ENCODE measurements around the gene CSGALNACT2.

Gene CSGALNACT2

DNA sequence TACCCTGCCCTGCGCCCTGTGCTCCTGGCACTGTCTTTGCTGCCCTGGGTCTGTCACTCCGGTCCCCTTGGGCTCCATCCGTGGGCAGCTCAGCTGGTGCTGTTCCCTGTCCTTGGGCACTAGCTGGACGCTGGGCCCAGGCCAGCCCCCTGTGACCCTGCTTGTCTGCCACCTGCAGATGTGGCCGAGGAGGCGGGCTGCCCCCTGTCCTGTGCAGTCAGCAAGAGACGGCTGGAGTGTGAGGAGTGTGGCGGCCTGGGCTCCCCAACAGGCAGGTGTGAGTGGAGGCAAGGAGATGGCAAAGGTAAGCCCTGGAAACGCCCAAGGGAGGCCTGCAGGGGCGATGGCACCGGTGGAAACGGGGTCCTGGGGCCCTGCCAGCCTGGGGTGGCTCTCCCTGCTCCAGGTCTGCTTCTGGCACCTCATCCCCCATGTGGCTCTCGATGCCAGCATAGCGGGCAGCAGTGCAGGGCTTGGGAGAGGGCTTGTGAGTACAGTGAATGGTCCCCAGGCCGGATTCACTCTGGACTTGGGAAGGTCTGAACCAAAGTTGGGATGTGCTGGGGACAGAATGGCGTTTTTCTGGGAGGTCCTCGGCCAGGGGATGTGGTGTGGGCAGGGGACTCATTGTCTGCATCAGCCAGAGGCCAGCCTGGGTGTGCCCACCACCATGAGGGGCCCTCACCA is 26.2 kb upstream of the CSGALNACT2 start:
- no peak for TF ChIP-seq Cebpa-rat (IDR thresholded peaks at IDR 0.05)
- H3K27me3 ChIP-seq, result no peaks in the 10 kb centered on the region
- no peaks in the 10 kb centered on the region for H3K36me3 ChIP-seq
- H4K20me1 ChIP-seq, result no peaks in the 10 kb centered on the region
- H3K4me1 ChIP-seq, result peaks cover 55% of the 10 kb centered on the region
- no peak overlapping the region for H3K27ac ChIP-seq
- no peaks in the 10 kb centered on the region for H3K9me3 ChIP-seq
- H3K9ac ChIP-seq, result no peak overlapping the region
- peak overlapping the region; percentile 3; the same call in 1 of the 2 replicates for H3K4me2 ChIP-seq
- no peak overlapping the region for H3K4me3 ChIP-seq

DNA sequence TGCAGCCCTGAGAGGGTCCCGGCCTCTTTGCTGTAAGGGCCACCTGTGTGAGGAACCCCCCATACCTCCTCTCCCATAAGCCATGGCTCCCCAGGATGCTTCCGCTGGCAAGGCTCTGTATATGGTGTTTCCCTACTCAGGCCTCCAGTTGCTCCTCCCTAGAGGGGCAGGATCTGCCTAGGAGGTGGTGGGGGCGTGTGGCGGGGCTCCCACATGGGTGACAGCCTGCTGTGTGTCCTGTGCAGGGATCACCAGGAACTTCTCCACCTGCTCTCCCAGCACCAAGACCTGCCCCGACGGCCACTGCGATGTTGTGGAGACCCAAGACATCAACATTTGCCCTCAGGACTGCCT is 25.7 kb upstream of the CSGALNACT2 start:
- no peak overlapping the region for H3K4me2 ChIP-seq
- H3K9ac ChIP-seq, result no peak overlapping the region
- TF ChIP-seq Cebpa-rat (IDR thresholded peaks at IDR 0.05), result no peak
- no peaks in the 10 kb centered on the region for H4K20me1 ChIP-seq
- no peaks in the 10 kb centered on the region for H3K27me3 ChIP-seq
- no peaks in the 10 kb centered on the region for H3K36me3 ChIP-seq
- H3K4me1 ChIP-seq, result peaks cover 60% of the 10 kb centered on the region
- H3K9me3 ChIP-seq, result no peaks in the 10 kb centered on the region
- H3K27ac ChIP-seq, result no peak overlapping the region
- H3K4me3 ChIP-seq, result no peak overlapping the region

DNA sequence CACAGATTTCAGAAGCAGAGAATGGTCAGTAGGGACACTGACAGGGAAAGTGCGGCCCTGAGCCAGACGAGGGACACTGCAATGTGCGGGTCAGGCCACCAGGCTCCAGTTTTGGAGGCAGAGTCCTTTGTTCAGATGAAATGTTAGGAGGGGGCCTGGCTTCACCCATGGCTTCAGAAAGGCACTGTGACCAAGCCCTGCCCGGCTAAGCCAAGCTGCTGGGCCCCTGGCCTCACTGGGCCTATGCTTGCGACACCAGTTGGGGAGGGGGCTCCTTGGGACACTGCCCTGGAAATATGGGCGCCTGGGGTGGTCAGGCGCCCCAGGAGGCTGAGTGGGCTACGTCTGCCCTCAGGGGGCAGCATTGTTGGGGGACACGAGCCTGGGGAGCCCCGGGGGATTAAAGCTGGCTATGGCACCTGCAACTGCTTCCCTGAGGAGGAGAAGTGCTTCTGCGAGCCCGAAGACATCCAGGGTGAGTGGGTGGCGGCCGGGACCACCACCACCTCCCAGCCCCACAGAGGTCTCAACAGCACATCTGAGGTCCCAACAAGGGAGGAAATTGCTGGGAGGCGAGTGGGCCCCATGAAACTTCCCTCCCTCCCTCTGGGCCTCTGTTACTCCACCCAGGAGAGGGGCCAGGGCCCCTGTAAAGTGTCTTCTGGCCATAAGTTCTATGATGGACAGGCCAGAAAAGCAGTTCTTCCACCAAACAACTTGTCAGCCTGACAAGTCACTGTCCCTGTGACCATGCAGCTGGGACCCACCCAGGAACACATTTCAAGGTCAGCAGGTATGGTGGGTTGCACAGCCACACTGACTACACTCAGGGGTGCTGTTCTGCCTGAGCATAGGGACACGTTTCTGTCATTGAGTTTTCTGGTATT is 24.8 kb upstream of the CSGALNACT2 start:
- H4K20me1 ChIP-seq, result no peaks in the 10 kb centered on the region
- no peaks in the 10 kb centered on the region for H3K27me3 ChIP-seq
- H3K4me3 ChIP-seq, result no peak overlapping the region
- no peak for TF ChIP-seq Cebpa-rat (IDR thresholded peaks at IDR 0.05)
- H3K4me1 ChIP-seq, result peaks cover 69% of the 10 kb centered on the region
- no peak overlapping the region for H3K9ac ChIP-seq
- H3K36me3 ChIP-seq, result no peaks in the 10 kb centered on the region
- peak overlapping the region; percentile 44 for H3K4me2 ChIP-seq
- no peaks in the 10 kb centered on the region for H3K9me3 ChIP-seq
- H3K27ac ChIP-seq, result no peak overlapping the region

DNA sequence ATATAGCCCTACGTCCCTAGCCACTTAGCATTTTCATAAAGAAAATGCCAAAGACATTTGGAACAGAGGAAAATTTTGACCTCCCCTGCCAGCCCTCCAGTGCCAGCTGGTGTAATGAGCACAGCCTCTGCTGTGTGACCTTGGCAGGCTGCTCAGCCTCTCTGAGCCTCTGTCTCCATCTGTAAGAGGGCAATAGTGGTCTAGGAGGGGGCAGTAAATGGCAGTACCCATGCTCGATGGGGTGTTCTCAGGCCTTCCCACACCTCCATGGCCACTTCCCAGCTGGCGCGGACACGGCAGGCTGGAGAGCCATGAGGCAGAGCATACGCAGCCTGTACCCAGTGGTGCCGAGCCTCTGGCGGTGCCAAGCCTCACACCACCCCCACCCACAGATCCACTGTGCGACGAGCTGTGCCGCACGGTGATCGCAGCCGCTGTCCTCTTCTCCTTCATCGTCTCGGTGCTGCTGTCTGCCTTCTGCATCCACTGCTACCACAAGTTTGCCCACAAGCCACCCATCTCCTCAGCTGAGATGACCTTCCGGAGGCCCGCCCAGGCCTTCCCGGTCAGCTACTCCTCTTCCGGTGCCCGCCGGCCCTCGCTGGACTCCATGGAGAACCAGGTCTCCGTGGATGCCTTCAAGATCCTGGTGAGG is 24.0 kb upstream of the CSGALNACT2 start:
- H3K4me2 ChIP-seq, result peak overlapping the region; percentile 44; the same call in 1 of the 2 replicates
- no peak overlapping the region for H3K4me3 ChIP-seq
- no peaks in the 10 kb centered on the region for H3K9me3 ChIP-seq
- H3K36me3 ChIP-seq, result no peaks in the 10 kb centered on the region
- no peaks in the 10 kb centered on the region for H4K20me1 ChIP-seq
- no peak for TF ChIP-seq Cebpa-rat (IDR thresholded peaks at IDR 0.05)
- no peak overlapping the region for H3K27ac ChIP-seq
- no peaks in the 10 kb centered on the region for H3K27me3 ChIP-seq
- peaks cover 74% of the 10 kb centered on the region for H3K4me1 ChIP-seq
- no peak overlapping the region for H3K9ac ChIP-seq

DNA sequence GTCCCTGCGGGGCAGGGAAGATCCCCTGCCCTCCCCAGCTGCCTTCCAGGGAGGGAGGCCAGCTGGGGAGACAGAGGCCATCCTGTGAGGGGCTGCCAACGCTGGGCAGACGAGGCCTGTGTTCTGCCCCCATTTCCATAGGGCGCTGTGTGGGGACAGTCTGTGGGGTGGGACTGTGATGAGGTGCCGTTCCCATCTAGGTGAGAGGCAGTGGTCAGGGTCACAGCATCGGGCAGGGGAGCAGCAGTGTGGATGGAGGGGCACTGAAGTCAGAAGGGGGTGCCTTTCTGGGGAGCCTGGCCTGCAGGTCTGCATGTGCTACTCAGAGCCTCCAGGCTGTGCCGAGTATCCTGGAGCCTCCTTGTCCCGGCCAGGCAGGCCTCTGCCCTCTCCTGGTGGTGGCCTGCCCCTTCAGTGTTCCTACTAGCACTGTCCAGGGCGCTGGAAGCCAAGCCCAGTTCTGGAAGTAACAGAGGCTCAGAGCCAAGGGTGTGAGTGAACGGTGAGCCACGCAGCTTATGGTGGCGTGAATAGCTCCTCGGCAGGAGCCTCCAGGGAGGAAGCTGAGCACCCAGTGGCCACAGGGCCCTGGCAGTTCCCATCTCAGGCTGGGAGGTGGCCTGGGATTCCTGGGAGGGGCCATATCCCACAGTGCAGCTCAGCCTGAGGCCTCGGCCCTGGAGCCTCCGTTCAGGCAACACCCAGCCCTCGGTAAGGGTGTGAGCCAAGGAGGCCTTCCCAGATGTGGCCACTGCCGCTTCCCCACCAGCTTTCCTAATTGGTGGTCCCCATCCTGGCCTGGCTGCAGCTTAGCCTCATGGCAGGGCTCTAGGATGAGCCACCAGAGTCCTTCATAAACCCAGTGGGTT is 23.3 kb upstream of the CSGALNACT2 start:
- no peak for TF ChIP-seq Cebpa-rat (IDR thresholded peaks at IDR 0.05)

DNA sequence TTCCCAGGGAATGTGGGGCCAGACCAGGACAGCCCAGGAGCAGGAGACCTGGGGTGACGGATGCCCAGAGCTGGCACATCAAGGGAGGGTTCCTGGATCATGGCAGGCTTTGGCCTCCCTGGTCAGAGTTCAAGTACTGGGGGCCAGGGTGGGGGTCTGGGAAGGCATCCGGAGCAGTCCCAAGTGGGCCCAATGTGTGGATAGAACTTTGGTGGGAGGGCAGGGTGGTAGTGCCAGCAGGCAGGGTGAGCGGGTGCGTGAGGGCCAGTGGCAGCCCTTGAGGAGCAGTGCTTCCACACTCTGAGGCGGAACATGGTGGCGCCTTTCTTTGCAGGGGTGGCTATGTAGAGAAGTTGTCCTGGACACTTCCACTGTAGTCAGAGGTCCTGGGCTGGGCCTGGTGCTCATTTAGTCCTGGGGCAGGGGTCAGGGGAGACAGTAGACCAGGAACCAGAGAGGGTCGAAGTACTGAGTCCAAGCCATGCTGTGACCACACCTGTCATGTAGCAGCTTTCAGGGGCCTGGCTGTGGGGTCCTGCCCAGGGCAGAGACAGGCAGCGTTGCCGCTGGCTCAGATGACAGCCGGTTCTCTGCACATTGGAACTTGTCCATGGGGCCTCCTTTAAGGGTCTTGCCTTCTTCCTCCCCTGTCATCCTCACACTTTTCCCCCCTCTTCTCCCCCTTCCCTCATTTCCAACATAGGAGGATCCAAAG is 22.2 kb upstream of the CSGALNACT2 start:
- H3K9me3 ChIP-seq, result no peaks in the 10 kb centered on the region
- H3K9ac ChIP-seq, result no peak overlapping the region
- no peak overlapping the region for H3K27ac ChIP-seq
- H4K20me1 ChIP-seq, result no peaks in the 10 kb centered on the region
- peaks cover 74% of the 10 kb centered on the region for H3K4me1 ChIP-seq
- H3K27me3 ChIP-seq, result no peaks in the 10 kb centered on the region
- no peak overlapping the region for H3K4me3 ChIP-seq
- H3K36me3 ChIP-seq, result no peaks in the 10 kb centered on the region
- TF ChIP-seq Cebpa-rat (IDR thresholded peaks at IDR 0.05), result no peak
- H3K4me2 ChIP-seq, result no peak overlapping the region

More for the DNA sequence above, 23.3 kb upstream of the CSGALNACT2 start:
- no peaks in the 10 kb centered on the region for H3K36me3 ChIP-seq
- H3K9me3 ChIP-seq, result no peaks in the 10 kb centered on the region
- H3K4me1 ChIP-seq, result peaks cover 74% of the 10 kb centered on the region
- no peak overlapping the region for H3K9ac ChIP-seq
- no peaks in the 10 kb centered on the region for H3K27me3 ChIP-seq
- no peaks in the 10 kb centered on the region for H4K20me1 ChIP-seq
- no peak overlapping the region for H3K4me2 ChIP-seq
- no peak overlapping the region; the same call in 1 of the 2 replicates for H3K27ac ChIP-seq
- H3K4me3 ChIP-seq, result no peak overlapping the region

DNA sequence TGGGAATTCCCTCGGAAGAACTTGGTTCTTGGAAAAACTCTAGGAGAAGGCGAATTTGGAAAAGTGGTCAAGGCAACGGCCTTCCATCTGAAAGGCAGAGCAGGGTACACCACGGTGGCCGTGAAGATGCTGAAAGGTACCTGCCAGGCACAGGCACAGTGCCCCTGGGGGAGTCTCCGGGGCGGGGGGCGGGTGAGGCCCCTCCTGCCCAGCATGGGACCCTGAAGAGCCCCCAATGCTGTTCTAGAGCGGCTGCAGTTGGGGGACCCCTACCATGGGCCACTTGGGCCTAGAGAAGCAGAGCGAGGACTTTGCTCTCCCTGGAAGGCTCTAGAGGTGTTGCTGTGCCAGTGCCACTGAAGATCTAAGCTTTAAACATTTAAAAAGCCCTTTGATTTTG is 21.6 kb upstream of the CSGALNACT2 start:
- Histone ChIP-seq H4K20me1 (no peaks in the 10 kb centered on the region), H3K27me3 (no peaks in the 10 kb centered on the region), H3K4me1 (peaks cover 74% of the 10 kb centered on the region), H3K9ac (no peak overlapping the region), H3K4me2 (no peak overlapping the region), H3K9me3 (no peaks in the 10 kb centered on the region), H3K36me3 (no peaks in the 10 kb centered on the region), H3K4me3 (no peak overlapping the region), H3K27ac (no peak overlapping the region)
- TF ChIP-seq Cebpa-rat (IDR thresholded peaks at IDR 0.05), result no peak

DNA sequence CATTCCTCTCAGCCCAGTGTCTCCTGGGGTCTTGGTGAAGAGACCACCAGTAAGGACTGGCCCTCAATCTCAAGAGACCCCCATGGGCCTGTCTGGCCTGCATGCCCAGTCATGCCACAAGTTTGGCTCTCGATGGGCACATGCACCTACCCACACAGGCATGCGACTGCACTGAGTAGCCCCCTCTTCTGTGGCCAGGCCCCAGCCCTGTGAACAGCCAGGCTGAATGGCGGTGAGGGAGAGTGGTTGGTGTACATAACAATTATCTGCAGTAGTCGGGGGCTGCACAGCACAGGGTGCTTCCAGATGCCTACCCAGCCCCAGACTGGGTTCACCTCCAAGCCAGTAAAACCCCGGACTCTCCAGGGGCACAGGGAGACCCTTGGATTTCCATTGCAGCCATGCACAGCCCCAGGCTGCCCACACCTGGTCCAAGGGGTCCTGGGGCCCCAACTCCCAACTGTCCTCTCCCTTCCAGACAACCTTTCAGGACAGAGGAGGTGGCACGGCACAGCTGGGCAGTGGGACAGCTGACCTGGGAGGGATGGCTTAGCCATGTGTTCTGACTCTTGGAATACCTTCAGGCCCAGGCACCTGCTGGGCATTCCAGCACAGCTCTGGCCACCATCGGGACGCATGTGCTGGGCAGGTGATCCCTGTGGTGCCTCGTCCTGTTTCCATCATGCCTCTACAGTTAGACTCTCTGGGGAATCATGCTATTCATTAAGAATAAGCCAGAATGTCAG is 21.0 kb upstream of the CSGALNACT2 start:
- no peaks in the 10 kb centered on the region for H3K36me3 ChIP-seq
- H3K4me3 ChIP-seq, result no peak overlapping the region
- TF ChIP-seq Cebpa-rat (IDR thresholded peaks at IDR 0.05), result no peak
- no peak overlapping the region for H3K4me2 ChIP-seq
- H3K4me1 ChIP-seq, result peaks cover 74% of the 10 kb centered on the region
- H3K27me3 ChIP-seq, result no peaks in the 10 kb centered on the region
- no peaks in the 10 kb centered on the region for H3K9me3 ChIP-seq
- H3K9ac ChIP-seq, result no peak overlapping the region
- H3K27ac ChIP-seq, result no peak overlapping the region
- H4K20me1 ChIP-seq, result no peaks in the 10 kb centered on the region

Data from BLaER1 (cell line).